Esophagus squamous epithelium (tissue), 4 donors: ENCODE measurements around the gene STMN1.
A peak's percentile ranks its signal among the peaks of the same experiment; 100 is the strongest.

ENCODE experiments used
- CTCF ChIP-seq, 6 experiments: fragments of 450-650 bp in 4 of 6; fragments of 200-600 bp in 2 of 6; sonication (generic) in 2 of 6; IDR thresholded peaks; one replicate each; pipeline ENCODE4 v1.5.1; 2016 to 2019; ENCODE audit warnings: antibody characterized with exemption in 6 of 6, mild to moderate bottlenecking in 4 of 6, moderate library complexity in 4 of 6
- POLR2A ChIP-seq, 4 donors: fragments of 450-650 bp; IDR thresholded peaks; one replicate each; pipeline ENCODE4 v1.6.1; 2017; ENCODE audit warnings: antibody characterized with exemption in 4 of 4, mild to moderate bottlenecking in 4 of 4, moderate library complexity in 3 of 4

GRCh38 chr1:25922971-25923552 is 16.8 kb upstream of the STMN1 start:
- no peak for TF ChIP-seq CTCF (IDR thresholded peaks at IDR 0.05)
- peak in 2 of 4 donors; percentile 11 to 33 for TF ChIP-seq POLR2A (IDR thresholded peaks at IDR 0.05)
